ENCODE data around the gene OR2F1.

GRCh38 chr7:143954544-143954943, at the start of gene OR2F1:
- TF ChIP-seq POLR2A (IDR thresholded peaks at IDR 0.05) (no peak), CTCF (IDR thresholded peaks at IDR 0.05) (no peak), POLR2AphosphoS5 (IDR thresholded peaks at IDR 0.05) (no peak)

Measured in prostate gland (tissue), 2 donors.